Activated CD8-positive, alpha-beta memory T cell treated with anti-CD3 and anti-CD28 coated beads for 36 hours (primary cell): ENCODE data around the gene SUOX. TPM values are rescaled to one million over a fixed set of nuclear protein-coding genes. Genes with fewer than 3 reads are reported as not detected.

Experiments used
- CTCF ChIA-PET: fragments of 350-600 bp; sonication (Branson Sonifier 250); formaldehyde crosslinking; loops from one replicate; lab custom pipeline; 2021; ENCODE audit warnings: antibody characterized with exemption; lab: Charles Lee
- POLR2A ChIA-PET: fragments of 350-600 bp; sonication (Branson Sonifier 250); formaldehyde crosslinking; loops from one replicate; lab custom pipeline; 2021; ENCODE audit warnings: antibody characterized with exemption; lab: Charles Lee
- total RNA-seq, 2 experiments: library from RNA; stranded (reverse); gene quantifications; one replicate each; pipeline ENCODE4 v1.2.3, GENCODE V29; 2021

Gene SUOX
- total RNA-seq, 2 experiments from 2014 or later: 2.7 TPM

DNA sequence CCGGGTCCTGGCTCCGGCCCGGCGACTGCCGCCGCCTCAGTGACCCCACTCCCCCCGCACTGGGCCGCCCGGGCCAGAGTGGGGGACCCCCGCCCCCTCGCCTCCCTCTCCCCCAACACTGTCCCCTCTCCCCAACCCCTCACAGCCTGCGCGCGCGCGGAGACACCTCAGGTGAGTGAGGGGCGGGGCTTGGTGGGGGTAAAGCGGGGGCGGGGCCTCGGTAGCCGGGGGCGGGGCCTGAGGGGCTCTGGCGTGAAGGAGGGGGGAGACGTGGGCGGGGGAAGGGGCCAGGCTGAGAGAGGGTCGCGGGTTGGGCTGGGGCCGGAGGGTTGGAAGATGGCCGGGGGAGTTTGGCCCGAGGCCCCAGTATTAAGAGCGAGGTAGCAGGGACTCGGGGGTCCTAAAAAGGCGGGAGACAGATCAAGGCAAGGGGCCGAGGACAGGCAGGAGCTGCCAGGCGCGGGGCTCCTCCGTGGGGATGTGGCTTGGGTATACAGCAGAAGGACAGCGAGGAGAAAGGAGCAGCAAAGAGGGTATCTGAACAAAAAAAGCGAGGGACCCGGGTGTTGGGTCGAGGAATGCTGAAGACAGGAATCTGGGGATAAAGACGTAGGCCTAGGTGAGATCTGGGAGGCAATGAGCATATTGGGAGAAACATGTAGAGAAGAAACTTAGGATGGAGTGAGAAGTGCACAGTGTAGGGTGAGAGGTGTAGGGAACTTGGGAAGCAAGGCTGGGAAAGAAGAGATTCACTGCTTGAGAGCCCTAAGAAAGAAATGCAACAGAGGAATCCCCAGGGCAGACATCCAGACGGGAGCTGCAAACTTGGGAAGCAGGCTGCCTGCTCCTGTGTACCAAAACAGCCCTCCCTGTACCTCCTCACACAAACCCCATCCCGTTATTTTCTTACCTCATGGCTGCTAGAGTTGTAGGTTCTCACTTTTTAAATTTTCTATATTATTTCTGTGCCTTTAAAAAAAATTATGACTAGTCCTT is 10.8 kb downstream of the SUOX start:
- ChIA-PET POLR2A (no interaction called here), CTCF (interaction anchor here (0.7 to 1.2 kb wide), 2 partner anchors 10 to 12 kb away, joined by 3 to 5 read pairs; no protein-coding TSS in a partner anchor)

DNA sequence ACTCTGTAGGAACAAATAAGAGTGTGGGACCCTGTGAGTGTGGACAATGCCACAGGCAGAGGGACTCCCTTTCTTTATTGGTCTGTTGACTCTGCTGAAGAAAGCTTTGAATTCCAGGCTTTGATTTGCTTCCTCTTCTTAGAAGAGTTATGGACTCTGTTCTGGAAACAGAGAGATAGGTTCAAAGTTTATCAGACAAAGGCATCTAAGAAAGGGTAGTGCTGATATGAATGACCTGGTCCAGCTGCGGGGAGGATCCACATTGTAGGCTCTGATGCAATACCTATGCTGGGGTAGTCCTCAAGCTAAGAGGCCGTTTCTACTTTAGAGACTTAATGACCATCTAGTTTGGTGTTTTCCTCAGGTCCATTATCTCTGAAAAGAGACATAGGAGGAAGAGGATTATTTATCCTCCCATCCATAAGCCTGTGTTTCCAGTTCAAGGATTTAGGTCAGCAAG is 13.1 kb downstream of the SUOX start:
- POLR2A ChIA-PET: no interaction called here

DNA sequence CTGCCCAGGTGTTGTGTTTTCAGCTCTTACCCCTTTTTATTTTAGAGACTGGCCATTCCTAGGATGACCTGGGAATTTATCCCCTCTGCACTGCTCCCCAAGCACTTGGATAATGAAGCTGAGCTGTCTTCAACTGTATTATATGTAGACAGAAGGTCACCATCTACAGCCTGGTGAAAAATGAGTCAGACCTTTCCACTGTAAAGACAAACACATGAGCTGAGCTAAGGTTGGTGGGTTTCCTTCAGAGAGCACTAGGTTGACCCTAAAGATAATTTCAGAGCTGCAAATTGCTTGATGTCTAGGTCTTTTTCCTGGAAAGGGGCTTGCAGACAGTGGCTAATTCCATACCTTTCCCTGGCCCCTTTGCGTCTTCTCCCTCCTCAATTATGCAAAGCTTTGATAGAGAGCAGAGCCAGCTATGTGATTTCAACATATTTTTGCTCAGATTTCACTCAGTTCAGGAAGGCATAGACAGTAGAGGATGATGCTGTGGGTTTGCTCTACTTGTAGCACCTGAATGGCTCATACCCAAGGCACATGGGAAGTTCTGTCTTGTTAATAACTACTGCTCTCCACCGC is 14.5 kb downstream of the SUOX start:
- CTCF ChIA-PET: interaction anchor here (0.8 to 1.7 kb wide), 2 partner anchors 16 to 17 kb away, joined by 3 to 4 read pairs; no protein-coding TSS in a partner anchor
- POLR2A ChIA-PET: no interaction called here

More for the DNA sequence above, 13.1 kb downstream of the SUOX start:
- CTCF ChIA-PET: interaction anchor here (0.8 to 1.6 kb wide), 4 partner anchors 14 to 75 kb away, joined by 3 to 7 read pairs (median 4); partner anchors contain the start of gene SUOX

DNA sequence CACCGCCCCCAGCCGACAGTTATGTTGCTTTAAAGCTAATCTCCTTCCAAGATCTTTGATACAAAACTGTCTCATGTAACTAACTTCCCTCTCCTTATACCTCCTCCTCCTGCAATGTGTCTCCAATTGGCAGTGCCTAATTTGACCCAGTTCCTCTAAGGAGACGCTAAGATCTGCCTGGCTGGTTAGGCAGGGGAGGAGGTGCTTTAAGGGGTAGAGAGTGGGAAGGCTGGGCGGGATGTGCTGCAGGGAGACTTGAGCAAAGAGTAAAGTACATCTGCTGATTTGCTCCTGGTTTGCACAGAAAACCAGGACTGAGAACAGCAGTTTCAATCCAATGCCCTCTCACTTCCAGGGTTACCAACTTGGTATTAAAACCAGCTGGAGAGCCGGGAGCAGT is 16.4 kb downstream of the SUOX start:
- CTCF ChIA-PET: no interaction called here
- POLR2A ChIA-PET: no interaction called here

DNA sequence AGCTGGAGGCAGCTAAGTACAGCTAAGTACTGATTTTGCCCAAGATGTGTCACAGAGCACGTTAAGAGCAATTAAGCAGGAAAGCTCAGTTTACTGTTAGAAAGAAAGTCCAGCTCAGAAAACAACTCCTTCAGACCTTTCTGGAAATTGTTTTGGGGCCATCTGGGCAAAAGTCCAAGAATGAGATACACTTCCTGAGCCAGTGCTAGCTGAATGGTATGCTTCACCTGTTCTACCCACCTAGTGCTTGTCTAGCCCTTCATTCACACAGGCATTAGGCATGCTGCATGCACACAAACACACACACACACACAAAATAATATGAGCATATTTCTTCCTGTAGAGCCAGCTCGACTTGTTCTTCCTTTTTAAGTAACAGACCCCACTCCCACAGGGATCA is 17.1 kb downstream of the SUOX start:
- ChIA-PET CTCF (interaction anchor here (0.6 kb wide), 1 partner anchor 67 kb away, joined by 4 read pairs; no protein-coding TSS in a partner anchor), POLR2A (no interaction called here)

DNA sequence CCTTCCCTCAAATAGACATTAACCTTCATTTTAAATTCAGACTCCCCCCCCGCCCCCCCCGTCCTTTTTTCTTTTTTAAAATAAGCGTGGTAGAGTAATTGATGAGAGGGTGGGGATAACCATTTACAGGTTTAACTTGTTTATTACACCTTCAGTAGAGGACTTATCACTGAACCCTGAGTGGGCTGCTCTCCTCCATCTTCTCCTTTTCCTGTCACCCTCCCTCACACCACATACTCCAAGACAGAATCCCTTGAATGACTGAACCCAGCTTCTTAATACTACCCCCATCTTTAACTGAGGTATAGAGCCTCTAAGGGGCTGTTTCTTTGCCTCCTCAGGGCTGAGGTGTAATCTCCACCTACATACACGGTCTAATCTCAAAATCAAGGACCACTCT is 20.1 kb downstream of the SUOX start:
- CTCF ChIA-PET: interaction anchor here (3.1 kb wide), 1 partner anchor 21 kb away, joined by 10 read pairs; no protein-coding TSS in a partner anchor
- POLR2A ChIA-PET: no interaction called here

DNA sequence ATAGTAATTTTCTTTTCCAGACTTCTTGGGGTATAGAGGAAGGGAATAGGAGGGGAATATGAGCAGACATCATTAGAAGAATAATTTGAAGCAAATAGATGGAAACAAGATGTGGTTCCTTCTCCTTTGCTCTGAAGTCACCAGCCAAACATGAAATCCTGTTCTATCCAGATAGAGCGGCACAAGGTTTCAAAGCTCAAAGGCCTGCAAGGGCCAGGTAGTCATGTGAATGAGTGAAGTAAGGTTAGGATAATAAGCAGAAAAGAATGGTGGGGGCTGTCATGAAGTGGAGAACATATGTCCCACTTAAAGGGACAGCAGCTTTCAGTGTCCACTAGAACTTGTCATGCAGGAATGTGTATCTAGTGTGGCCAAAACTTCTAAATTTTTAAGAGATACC is 21.3 kb downstream of the SUOX start:
- ChIA-PET CTCF (interaction anchor here (3.1 kb wide), 1 partner anchor 22 kb away, joined by 10 read pairs; no protein-coding TSS in a partner anchor), POLR2A (no interaction called here)

DNA sequence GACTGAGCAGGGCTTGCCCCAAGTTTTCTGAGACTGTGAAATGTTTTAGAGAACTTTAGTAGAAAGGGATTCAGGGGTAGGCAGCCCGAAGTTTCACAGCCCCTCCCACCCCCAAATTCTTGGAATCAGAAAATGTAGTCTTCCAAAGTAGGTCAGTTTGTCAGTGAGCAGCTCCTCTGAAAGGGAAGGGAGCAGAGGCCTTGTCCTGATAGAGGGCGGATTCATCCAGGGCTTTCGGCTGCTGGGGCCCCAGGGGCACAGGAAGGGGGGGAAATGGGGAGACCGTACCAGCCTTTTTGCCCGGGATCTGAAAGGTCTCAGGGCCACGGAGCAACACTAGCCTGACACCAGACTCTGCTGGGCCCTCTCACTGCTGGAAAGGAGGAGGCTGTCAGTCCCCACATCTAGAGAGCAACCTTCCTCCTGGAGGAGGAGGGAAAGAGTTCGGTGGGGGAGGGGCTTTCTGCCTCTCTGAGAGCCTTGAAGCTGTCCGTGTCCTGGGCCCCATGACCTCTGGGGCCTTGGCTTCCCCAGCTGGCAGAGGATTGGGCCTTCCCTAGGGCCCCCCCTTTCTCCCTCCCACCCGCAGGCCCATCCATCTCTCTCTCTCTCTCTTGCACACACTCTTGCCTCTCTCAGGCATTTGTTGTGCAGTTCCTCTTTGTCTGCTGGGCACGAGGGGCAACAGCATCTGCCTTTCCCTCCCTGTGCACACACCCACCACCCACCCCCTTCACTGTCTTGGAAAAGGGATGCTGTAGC is 23.5 kb downstream of the SUOX start, which contains the start of gene IKZF4:
Gene IKZF4, plus strand, starts transcription at position 621 of the 762 bp plus-strand sequence. CDS start 451 bp downstream, outside the sequence.
- ChIA-PET POLR2A (interaction anchor here (0.5 kb wide), 1 partner anchor 59 kb away, joined by 3 read pairs; no protein-coding TSS in a partner anchor), CTCF (interaction anchor here (1.0 to 3.1 kb wide), 2 partner anchors 25 to 282 kb away, joined by 3 to 10 read pairs; no protein-coding TSS in a partner anchor)

DNA sequence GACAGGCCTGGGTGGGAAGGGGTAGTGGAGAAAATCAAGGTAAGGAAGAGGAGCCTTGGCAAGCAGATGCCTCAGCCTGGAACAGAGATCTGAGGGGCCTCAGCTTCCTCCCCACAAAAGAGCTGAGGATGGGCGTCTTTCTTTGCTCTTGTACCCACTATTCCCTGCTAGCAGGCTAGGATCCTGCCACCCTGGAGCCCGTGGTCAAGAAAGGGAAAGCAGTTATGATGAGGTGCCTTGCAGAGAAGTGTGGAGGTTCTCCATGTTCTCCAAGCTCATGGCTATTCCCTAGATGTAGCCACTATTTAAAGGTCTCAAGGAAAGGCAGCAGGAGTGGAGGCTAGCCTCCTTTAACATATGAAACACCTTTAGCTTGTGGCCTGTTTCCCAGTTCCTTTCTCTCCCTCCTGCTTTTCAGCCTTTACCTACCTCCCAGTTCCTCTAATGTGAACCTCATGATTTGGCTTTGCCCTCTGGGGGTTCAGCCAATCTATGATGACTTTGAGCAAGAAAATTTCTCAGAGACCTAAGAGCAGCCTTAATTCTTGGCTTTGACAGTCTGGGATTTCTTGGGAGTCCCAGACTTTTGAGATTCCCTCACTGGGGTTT is 24.9 kb downstream of the SUOX start:
- POLR2A ChIA-PET: no interaction called here
- CTCF ChIA-PET: interaction anchor here (2.0 kb wide), 1 partner anchor 26 kb away, joined by 9 read pairs; no protein-coding TSS in a partner anchor

DNA sequence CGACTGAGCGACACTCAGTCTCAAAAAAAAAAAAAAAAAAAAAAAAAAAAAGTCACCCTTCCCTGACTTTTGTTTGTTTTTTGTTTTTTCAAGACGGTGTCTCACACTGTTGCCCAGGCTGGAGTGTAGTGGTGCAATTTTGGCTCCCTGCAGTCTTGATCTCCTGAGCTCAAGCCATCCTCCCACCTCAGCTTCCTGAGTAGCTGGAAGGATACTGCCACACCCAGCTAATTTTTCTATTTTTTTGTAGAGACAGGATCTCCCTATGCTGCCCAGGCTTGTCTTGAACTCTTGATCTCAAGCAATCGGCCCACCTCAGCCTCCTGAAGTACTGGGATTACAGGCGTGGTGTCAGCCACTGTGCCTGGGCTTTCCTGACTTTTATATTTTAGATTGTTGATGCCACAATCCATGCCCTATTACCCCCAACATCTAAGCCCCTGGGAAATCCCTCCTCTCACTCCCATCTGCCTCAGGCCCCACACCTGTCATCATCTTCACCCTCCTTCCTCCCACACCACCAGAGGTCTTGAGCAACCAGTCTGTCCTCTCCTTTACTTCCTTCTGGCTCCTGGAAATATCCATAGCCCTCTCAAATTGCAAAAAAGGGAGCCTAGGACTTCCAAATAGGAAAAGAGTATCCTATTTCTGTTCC is 31.6 kb downstream of the SUOX start:
- ChIA-PET POLR2A (no interaction called here), CTCF (interaction anchor here (0.7 to 3.1 kb wide), 9 partner anchors 17 to 1396 kb away, joined by 3 to 25 read pairs (median 4); partner anchors contain the start of gene SUOX)

DNA sequence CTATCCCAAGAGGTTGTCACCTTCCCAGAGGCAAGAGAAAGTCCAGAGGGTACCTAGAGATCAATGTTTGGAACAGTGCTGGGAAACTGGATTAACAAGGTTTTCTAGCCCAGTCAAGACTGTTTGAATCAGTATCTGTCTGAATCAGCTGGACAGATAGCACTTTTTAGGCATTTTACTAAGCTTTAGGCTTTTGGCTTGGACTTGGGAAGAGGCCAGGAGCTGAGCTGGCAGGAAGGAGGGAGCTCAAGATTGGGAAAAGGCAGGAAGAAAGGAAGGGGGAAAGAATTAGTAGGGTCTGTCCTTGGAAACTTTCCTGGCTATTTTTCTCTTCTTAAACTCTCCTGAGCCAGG is 32.1 kb downstream of the SUOX start:
- POLR2A ChIA-PET: no interaction called here

DNA sequence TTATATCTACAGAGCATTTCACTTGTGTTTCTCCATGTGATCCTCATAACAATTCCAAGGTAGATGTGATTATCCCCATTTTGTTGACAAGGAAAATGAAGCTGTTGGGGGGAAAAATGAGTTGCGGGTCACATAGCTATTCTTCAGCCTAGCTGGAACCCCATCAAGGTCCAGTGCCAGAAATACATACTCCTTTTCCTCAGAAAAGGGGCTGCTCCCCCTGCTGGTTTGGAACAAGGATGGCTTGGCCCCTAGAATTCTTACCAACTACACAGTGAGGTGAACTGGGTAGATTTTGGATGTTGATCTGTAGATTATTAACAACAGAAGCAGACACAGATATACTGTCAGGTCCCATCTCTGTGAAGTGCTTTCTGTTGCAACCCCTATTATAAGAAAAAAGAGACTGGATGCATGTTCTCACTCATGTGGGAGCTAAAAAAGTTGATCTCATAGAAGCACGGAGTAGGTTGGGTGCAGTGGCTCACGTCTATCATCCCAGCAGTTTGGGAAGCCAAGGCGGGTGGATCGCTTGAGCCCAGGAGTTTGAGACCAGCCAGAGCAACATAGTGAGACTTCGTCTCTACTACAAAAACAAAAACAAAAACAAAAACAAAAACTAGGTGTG is 32.7 kb downstream of the SUOX start:
- POLR2A ChIA-PET: interaction anchor here (0.6 to 1.3 kb wide), 2 partner anchors 23 to 1767 kb away, joined by 3 to 5 read pairs; no protein-coding TSS in a partner anchor
- CTCF ChIA-PET: interaction anchor here (1.0 to 3.1 kb wide), 5 partner anchors 20 to 290 kb away, joined by 4 to 25 read pairs (median 4); partner anchors contain the start of gene SUOX

More for the DNA sequence above, 32.1 kb downstream of the SUOX start:
- CTCF ChIA-PET: interaction anchor here (0.7 to 3.1 kb wide), 7 partner anchors 19 to 1397 kb away, joined by 3 to 25 read pairs (median 4); partner anchors contain the start of gene SUOX

DNA sequence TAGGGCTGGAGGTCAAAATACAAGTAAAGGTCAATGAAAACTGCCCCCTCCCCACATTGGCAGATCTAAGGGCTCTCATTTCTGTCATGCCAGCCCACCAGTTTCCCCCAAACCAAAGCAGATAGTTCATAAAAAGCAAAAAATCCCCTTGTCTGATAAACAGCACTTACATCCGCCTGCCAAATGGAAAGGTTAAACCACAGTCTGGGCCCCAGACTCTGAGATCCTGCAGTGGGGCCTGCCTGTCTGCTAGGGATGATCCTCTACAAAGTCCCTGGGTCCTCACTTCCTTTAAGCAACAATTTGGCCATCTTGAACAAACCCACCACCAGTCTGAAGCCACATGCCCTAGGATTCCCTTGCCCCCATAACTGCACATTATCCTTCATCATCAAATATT is 34.9 kb downstream of the SUOX start:
- POLR2A ChIA-PET: no interaction called here
- CTCF ChIA-PET: no interaction called here

DNA sequence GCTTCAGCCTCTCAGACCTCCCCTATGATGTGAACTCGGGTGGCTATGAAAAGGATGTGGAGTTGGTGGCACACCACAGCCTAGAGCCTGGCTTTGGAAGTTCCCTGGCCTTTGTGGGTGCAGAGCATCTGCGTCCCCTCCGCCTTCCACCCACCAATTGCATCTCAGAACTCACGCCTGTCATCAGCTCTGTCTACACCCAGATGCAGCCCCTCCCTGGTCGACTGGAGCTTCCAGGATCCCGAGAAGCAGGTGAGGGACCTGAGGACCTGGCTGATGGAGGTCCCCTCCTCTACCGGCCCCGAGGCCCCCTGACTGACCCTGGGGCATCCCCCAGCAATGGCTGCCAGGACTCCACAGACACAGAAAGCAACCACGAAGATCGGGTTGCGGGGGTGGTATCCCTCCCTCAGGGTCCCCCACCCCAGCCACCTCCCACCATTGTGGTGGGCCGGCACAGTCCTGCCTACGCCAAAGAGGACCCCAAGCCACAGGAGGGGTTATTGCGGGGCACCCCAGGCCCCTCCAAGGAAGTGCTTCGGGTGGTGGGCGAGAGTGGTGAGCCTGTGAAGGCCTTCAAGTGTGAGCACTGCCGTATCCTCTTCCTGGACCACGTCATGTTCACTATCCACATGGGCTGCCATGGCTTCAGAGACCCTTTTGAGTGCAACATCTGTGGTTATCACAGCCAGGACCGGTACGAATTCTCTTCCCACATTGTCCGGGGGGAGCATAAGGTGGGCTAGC is 37.7 kb downstream of the SUOX start:
- ChIA-PET POLR2A (no interaction called here), CTCF (interaction anchor here (1.1 kb wide), 1 partner anchor 39 kb away, joined by 4 read pairs; no protein-coding TSS in a partner anchor)

DNA sequence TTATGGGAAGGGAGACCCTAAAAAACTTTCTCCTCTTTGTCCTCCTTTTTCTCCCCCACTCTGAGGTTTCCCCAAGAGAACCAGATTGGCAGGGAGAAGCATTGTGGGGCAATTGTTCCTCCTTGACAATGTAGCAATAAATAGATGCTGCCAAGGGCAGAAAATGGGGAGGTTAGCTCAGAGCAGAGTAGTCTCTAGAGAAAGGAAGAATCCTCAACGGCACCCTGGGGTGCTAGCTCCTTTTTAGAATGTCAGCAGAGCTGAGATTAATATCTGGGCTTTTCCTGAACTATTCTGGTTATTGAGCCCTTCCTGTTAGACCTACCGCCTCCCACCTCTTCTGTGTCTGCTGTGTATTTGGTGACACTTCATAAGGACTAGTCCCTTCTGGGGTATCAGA is 40.1 kb downstream of the SUOX start:
- ChIA-PET POLR2A (no interaction called here), CTCF (interaction anchor here (1.4 to 2.6 kb wide), 3 partner anchors 10 to 44 kb away, joined by 3 to 9 read pairs (median 4); no protein-coding TSS in a partner anchor)

DNA sequence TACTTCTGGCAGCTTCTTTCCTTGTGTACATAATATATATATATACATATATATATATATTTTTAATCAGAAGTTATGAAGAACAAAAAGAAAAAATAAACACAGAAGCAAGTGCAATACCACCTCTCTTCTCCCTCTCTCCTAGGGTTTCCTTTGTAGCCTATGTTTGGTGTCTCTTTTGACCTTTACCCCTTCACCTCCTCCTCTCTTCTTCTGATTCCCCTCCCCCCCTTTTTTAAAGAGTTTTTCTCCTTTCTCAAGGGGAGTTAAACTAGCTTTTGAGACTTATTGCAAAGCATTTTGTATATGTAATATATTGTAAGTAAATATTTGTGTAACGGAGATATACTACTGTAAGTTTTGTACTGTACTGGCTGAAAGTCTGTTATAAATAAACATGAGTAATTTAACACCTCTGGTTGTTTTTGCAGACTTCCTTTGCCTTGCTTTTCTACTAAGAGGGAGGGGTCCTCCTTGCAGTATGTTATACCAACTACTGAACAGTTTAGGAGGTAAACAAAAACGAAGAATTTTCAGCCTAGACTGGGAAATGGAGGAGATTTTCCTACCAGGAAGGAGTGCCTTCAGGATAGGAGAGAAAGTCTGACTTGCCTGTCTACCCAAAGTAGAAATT is 41.1 kb downstream of the SUOX start:
- ChIA-PET CTCF (interaction anchor here (1.4 to 2.6 kb wide), 3 partner anchors 9 to 43 kb away, joined by 3 to 9 read pairs (median 4); no protein-coding TSS in a partner anchor), POLR2A (interaction anchor here (0.6 kb wide), 1 partner anchor 213 kb away, joined by 7 read pairs; no protein-coding TSS in a partner anchor)
